Epithelial cell of proximal tubule (primary cell): ENCODE data around the gene SHISAL1. TPM values are rescaled to one million over a fixed set of nuclear protein-coding genes. Genes with fewer than 3 reads are reported as not detected.

Experiments used
- DNase-seq: peaks from one replicate; pipeline ENCODE4 v3.0.0-alpha.2; 2011; ENCODE audit warnings: low read depth
- H3K4me3 ChIP-seq: 2 replicates; pipeline ENCODE4 v1.5.1; 2011; ENCODE audit warnings: low read depth, mild to moderate bottlenecking, low read length
- CTCF ChIP-seq: conservative IDR thresholded peaks from 2 replicates; pipeline ENCODE4 v1.5.1; 2012; ENCODE audit warnings: low read depth, mild to moderate bottlenecking, low read length
- total RNA-seq: library from RNA; depleted of rRNA; stranded (reverse); fragments of >200 nt; gene quantifications from 2 replicates; pipeline ENCODE4 v1.2.3, GENCODE V29; 2015

The SHISAL1 gene
- total RNA-seq, 1 donor from 2014 or later: not detected

GRCh38 chr22:44291674-44292360, 20.9 kb downstream of the SHISAL1 start:
- no peak for TF ChIP-seq CTCF
- DNase-seq: no peak
- H3K4me3 ChIP-seq: no peak overlapping the region

- DNase-seq: no peak
- no peak for TF ChIP-seq CTCF
- no peak overlapping the region for H3K4me3 ChIP-seq
Observed at GRCh38 chr22:44291265-44291664, 21.5 kb downstream of the SHISAL1 start.

DNA sequence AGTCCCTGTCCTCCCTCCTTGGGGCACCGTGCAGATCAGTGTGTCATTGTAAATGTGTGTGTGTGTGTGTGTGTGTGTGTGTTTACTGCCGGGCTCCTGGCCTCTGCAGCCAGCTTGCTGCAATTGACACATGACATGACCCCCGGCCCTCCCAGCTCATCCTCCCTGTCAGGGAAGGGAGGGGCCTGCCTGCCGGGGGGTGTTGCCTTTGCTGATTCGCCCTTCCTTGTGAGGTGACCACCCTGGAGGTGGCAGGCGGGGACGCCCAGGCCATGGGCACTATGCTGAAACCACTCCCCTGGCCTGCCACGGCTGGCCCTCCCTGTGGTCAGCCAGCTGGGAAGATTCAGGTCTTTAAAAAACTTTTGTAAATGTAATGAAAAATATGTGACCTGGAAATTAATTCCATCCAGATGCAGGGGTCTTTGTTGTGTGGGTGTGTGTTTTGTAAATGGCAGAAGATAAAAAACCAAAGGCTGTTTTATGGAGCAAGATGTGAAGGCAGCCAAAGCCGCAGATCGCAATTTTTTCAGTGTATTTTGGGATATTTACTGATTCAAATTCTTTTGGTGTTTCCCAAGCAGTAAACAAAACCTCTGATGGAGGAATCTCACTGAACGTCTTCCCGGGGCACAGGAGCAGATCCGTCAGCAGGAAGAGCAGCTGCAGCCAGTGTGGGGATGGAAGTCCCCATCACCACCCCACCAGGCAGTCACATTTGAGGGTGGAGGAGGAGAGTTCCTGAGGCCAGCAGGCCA, 23.2 kb downstream of the SHISAL1 start:
- no peak for TF ChIP-seq CTCF
- DNase-seq: no peak
- H3K4me3 ChIP-seq: no peak overlapping the region

- H3K4me3 ChIP-seq: no peak overlapping the region
- DNase-seq: no peak
- no peak for TF ChIP-seq CTCF
Observed at GRCh38 chr22:44288913-44289312, 23.8 kb downstream of the SHISAL1 start.

DNA sequence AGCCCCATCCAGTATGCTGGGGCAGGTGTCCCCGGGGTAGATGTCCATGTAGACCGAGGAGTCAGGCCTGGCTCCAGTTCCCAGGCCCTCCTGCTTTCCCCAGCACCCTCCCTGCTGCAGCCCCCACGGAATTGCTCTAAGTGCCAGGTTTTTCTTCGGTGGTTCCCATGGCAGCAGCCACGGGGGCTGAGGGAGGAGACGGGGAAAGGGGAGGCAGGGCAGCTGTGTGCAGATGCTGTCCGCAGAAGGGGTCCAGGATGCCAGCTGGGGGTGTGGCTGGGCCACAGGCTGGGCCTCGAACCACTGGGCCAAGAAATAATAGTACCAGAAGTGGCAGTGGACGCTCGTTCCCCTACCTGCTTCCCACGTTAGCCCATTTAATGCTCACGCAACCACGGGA, 25.0 kb downstream of the SHISAL1 start:
- DNase-seq: no peak
- H3K4me3 ChIP-seq: no peak overlapping the region
- no peak for TF ChIP-seq CTCF

GRCh38 chr22:44287121-44287693, 25.5 kb downstream of the SHISAL1 start:
- no peak for TF ChIP-seq CTCF
- no peak for DNase-seq
- no peak overlapping the region for H3K4me3 ChIP-seq
